Renal pelvis (tissue), 12 donors: Measurements from ENCODE around the gene THBD. TPM values are rescaled to one million over a fixed set of nuclear protein-coding genes. Genes with fewer than 3 reads are reported as not detected.

Experiments used
- DNase-seq: peaks from one replicate; pipeline ENCODE4 v3.0.0-alpha.2; 2013
- long read RNA-seq, 16 experiments: transcript quantifications; one replicate each; lab custom pipeline, GENCODE V29; 2026
- polyA plus RNA-seq, 3 donors: library from polyadenylated mRNA; unstranded; fragments of 120-200 nt; gene quantifications; one replicate each; pipeline ENCODE4 v1.2.1, GENCODE V29; 2013; ENCODE audit not compliant: insufficient read length in 3 of 3

The THBD gene, protein sequence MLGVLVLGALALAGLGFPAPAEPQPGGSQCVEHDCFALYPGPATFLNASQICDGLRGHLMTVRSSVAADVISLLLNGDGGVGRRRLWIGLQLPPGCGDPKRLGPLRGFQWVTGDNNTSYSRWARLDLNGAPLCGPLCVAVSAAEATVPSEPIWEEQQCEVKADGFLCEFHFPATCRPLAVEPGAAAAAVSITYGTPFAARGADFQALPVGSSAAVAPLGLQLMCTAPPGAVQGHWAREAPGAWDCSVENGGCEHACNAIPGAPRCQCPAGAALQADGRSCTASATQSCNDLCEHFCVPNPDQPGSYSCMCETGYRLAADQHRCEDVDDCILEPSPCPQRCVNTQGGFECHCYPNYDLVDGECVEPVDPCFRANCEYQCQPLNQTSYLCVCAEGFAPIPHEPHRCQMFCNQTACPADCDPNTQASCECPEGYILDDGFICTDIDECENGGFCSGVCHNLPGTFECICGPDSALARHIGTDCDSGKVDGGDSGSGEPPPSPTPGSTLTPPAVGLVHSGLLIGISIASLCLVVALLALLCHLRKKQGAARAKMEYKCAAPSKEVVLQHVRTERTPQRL
- polyA plus RNA-seq, result 1 to 10 TPM; 3.7 to 7.9 (median 5.5) TPM
- long read RNA-seq, donor 1, full-length matches to known transcripts, result 9 of 9 reads
- long read RNA-seq, donor 1, partial matches to known transcripts, result 0 of 9 reads
- long read RNA-seq, donor 1, other reads (novel, unspliced or antisense), result 0 of 9 reads
- long read RNA-seq, donor 2, full-length matches to known transcripts, result 12 of 12 reads
- long read RNA-seq, donor 2, partial matches to known transcripts, result 0 of 12 reads
- long read RNA-seq, donor 2, other reads (novel, unspliced or antisense), result 0 of 12 reads
- long read RNA-seq, donor 3, full-length matches to known transcripts, result 7 of 7 reads
- long read RNA-seq, donor 3, partial matches to known transcripts, result 0 of 7 reads
- long read RNA-seq, donor 3, other reads (novel, unspliced or antisense), result 0 of 7 reads
- long read RNA-seq, donor 4, full-length matches to known transcripts, result 4 of 4 reads
- long read RNA-seq, donor 4, partial matches to known transcripts, result 0 of 4 reads
- long read RNA-seq, donor 4, other reads (novel, unspliced or antisense), result 0 of 4 reads
- long read RNA-seq, donor 5, full-length matches to known transcripts, result 8 of 8 reads
- long read RNA-seq, donor 5, partial matches to known transcripts, result 0 of 8 reads
- long read RNA-seq, donor 5, other reads (novel, unspliced or antisense), result 0 of 8 reads
- long read RNA-seq, donor 6, full-length matches to known transcripts, result 1 of 1 reads
- long read RNA-seq, donor 6, partial matches to known transcripts, result 0 of 1 reads
- long read RNA-seq, donor 6, other reads (novel, unspliced or antisense), result 0 of 1 reads
- long read RNA-seq, donor 7, full-length matches to known transcripts, result 19 of 19 reads
- long read RNA-seq, donor 7, partial matches to known transcripts, result 0 of 19 reads
- long read RNA-seq, donor 7, other reads (novel, unspliced or antisense), result 0 of 19 reads
- long read RNA-seq, donor 8, full-length matches to known transcripts, result 23 of 23 reads
- long read RNA-seq, donor 8, partial matches to known transcripts, result 0 of 23 reads
- long read RNA-seq, donor 8, other reads (novel, unspliced or antisense), result 0 of 23 reads
- long read RNA-seq, donor 9, full-length matches to known transcripts, result 14 of 14 reads
- long read RNA-seq, donor 9, partial matches to known transcripts, result 0 of 14 reads
- long read RNA-seq, donor 9, other reads (novel, unspliced or antisense), result 0 of 14 reads
- long read RNA-seq, donor 10, full-length matches to known transcripts, result 8 of 8 reads
- long read RNA-seq, donor 10, partial matches to known transcripts, result 0 of 8 reads
- long read RNA-seq, donor 10, other reads (novel, unspliced or antisense), result 0 of 8 reads
- long read RNA-seq, donor 11, full-length matches to known transcripts, result 8 of 8 reads
- long read RNA-seq, donor 11, partial matches to known transcripts, result 0 of 8 reads
- long read RNA-seq, donor 11, other reads (novel, unspliced or antisense), result 0 of 8 reads
- long read RNA-seq, donor 12, full-length matches to known transcripts, result 7 of 7 reads
- long read RNA-seq, donor 12, partial matches to known transcripts, result 0 of 7 reads
- long read RNA-seq, donor 12, other reads (novel, unspliced or antisense), result 0 of 7 reads
- long read RNA-seq, donor 13, full-length matches to known transcripts, result 3 of 3 reads
- long read RNA-seq, donor 13, partial matches to known transcripts, result 0 of 3 reads
- long read RNA-seq, donor 13, other reads (novel, unspliced or antisense), result 0 of 3 reads
- long read RNA-seq, donor 14, full-length matches to known transcripts, result 21 of 21 reads
- long read RNA-seq, donor 14, partial matches to known transcripts, result 0 of 21 reads
- long read RNA-seq, donor 14, other reads (novel, unspliced or antisense), result 0 of 21 reads
- long read RNA-seq, donor 15, full-length matches to known transcripts, result 8 of 8 reads
- long read RNA-seq, donor 15, partial matches to known transcripts, result 0 of 8 reads
- long read RNA-seq, donor 15, other reads (novel, unspliced or antisense), result 0 of 8 reads
- long read RNA-seq, donor 16, full-length matches to known transcripts, result 11 of 11 reads
- long read RNA-seq, donor 16, partial matches to known transcripts, result 0 of 11 reads
- long read RNA-seq, donor 16, other reads (novel, unspliced or antisense), result 0 of 11 reads

DNA sequence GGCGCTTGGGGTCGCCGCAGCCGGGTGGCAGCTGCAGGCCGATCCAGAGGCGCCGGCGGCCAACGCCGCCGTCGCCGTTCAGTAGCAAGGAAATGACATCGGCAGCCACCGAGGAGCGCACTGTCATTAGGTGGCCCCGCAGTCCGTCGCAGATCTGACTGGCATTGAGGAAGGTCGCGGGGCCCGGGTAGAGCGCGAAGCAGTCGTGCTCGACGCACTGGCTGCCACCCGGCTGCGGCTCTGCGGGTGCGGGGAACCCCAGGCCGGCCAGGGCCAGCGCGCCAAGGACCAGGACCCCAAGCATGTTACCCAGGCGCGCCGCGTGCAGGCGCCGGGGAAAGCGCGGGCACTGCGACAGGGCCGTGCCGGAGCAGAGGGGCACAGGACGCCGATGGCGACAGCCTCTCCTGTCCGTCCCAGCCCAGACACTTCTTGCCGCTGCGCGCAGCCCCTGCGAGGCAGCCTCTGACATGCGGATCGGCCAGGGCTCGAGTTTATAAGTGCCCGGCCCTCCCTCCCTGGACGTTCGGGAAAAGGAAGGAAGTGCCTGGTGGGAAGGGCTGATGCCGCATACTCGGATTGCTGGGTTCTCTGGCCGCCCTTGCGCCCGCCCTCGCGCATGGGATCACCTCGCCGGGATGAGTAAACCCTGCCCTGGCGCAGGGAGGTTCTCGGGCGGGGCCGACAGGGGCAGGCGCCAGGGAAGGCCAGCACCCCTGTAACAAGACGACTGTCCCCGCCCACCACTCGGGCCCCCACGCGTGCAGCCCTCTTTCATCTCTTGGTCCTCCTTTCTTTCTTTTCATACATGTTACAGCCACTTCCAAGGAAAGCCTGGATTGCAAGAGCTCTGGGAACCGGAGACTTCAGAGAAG is at the start of gene THBD:
Gene THBD (minus strand): TSS at position 472 of the 875 bp plus-strand sequence. CDS start 168 bp downstream, at position 304.
- DNase-seq, result no peak

DNA sequence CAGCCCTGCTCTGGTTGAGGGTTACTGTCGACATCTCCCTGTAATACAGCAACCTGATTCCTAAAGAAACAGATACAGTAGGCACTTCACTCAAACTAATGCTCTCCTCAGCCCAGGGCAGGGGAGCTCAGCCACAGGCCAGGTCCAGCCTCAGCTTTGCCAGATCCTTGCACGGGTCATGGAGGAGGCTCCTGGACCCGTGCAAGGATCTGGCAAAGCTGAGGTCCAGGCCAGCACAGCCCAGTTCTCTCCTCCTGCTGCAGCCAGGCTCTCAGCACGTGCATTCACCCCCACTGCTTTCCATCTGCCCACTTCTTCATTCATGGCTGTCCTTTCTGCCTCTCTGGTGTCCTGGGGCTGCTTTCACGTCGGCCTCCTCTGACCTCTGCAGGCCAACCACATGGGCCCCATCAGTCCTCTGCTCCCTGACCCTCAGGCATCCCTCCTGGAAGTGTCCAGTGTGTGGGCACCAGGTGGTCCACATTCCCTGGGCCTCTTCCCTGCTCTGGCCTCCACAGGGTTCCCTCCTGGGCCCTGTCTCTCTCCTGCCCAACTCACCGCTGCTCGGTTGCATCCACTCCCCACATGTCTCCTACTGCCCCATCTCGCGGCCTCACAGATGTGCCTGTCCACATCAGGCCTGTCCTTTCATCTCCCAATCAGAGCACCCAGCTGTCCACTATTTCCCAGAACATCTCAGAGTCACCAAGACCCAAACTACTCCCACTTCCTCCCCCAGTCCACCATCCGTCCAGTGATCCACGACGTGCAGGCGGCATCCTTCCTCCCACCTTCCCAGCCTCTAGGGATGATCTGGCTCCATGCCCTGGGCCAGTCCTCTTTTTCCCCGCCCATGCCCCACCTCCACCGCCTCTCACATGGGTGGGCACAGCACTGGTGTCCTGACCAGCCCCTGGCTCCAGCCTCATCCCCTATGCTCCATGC is 48.4 kb upstream of the THBD start:
- DNase-seq, result no peak

DNA sequence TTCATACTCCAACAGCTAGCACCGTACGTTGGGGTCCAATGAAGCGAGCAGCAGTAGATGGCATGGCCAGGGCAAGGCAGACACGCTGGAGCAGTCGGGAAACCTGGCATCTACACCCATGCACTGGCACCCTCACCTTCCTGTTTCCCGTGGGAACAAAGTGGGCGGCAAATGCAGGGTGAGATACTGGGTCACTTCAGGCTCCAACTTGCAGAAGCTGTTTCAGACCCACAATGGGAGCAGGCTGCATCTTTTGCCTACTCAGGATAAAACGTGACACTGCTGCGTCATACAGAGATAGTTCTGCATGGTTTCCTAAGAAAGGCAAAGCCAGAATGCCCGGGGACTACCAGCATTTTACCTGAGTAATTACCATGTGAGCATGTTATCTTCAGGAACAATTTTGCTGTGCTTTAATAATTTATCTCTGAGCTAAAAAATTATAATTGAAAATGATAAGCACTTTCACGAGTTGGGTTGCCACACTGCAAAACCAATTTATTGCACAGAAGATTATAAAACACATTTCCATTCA is 47.6 kb upstream of the THBD start:
- no peak for DNase-seq

DNA sequence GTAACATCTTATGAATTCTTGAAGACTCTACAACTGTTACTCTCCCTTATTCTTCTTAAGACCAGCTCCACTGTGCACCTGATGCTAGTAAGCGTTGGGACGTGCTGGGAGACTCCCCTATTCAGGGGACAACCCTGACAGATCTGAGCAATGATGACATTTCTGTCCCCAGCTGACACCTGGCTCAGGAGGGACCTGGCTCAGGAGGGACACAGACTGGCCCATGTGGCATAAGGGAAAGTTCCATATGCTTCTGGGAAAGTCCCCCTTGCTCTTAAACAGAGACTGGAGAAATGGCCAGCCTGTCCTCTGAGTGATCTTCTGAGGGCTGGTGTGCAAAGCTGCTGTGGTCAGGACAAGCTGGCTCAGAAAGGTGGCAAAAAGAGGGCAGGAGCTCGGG is 46.6 kb upstream of the THBD start:
- DNase-seq, result no peak

DNA sequence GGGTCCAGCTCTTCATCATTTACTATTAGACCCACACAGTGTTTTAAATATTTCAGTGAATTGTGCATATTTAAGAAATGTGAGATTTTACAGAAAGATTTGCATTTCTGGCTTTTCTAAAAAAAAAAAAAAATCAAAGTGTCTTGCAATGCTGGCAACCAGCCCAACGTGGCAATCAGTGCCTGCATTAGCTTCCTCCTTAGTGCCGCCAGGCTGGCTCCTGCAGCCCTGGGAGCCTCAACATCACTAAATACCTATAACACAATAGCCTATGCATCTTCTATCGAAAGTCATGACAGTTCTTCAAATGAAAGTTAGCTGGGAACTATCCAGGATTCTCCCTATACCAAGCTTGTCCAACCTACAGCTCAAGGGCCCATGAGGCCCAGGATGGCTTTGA is 46.0 kb upstream of the THBD start:
- no peak for DNase-seq

DNA sequence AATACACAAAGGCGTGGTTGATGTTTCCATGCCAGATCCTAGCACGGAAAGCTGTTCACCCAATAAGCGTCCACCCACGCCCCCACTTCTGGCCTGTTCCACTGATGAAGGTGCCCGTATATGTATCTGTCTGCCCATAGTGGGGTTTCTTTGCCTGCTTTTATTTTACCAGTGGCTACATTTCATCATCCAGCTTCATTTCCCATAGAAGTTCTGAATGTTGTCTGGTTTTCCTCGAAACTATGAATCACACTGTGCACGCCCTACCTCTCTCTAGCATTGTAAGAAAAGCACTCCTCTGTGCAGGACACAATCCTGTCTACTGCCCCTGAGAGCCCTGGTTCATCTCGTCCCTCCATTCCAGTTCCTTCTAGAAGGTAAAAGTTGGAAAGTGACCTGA is 45.5 kb upstream of the THBD start:
- DNase-seq, result no peak

DNA sequence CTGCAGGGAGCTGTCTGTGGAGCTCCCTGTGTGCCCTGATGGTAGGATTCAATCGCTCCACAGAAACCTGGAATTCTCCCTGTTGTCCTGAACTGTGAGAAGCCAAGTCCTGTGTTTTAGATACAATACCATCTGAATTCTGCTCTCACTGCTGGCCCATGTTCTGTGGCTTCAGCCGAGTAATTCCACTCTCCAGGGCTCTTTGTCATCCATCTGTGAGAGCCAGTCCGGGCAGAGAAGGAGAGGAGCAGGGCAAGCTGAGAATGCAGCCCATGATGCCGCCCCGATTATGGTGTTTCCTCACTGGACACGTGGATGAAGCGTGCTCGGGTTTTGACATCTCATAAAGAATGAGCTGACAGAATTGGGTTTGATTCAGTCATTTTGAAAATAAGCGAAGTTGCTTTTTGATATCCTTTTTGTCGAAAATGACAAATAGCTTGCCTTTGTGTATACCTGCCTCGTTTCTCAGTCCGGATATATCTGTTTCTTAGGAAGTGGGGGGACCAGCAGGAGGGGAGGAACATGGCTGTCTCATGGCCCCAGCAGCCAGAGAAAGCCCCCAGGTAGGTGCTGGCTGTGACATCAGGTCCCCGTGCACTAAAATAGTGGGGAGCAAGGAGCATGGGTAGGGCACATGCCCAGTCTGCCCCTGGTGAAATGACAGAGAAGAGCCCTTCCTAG is 44.9 kb upstream of the THBD start:
- DNase-seq, result no peak

DNA sequence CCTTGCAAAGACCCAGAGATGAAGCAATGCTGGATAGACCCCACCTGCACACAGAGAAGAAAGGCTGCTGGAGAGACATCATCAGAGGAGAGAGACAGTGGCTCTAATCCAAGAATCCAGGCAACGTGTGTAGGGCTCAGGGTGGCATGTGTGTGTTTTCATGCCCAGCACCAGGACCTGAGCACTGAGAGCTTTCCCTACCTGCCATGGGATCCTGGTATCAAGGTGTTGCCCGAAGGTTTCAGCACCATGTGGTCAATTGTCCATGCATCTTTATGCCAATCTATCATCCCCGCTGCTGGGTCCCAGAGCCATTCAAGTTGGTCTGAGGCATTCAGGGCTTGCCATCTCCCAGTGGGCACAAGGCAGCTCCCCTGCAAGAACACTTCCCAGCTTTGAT is 44.1 kb upstream of the THBD start:
- no peak for DNase-seq

DNA sequence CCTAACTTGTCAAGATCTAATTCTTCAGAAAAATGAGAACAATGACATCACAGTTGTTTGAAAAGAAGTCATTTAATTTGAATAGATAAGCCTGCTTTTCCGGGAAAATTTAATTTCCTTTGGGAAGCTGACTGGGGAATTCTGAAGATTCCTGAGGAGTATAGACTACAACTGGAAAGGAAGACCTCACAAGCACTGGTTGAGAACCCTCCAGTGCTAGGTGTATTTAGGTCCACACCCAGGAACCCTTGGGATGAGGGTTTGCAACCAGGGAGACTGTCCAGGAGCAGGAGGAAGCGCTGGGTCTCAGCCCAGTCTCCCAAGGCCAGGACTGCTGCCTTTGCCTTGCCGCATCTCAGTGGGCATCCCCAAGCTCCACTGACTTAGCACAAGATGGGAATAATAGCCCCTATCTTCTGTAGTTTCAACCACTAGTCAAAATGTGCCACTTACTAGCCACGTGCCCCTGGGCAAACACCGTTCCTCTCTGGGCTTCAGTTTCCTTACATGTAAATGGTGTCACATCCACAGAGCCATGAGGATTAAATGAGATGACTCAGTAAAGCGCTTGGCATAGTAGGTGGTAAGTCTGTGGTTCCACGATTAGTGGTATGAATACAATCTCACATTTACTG is 43.5 kb upstream of the THBD start:
- DNase-seq, result no peak

DNA sequence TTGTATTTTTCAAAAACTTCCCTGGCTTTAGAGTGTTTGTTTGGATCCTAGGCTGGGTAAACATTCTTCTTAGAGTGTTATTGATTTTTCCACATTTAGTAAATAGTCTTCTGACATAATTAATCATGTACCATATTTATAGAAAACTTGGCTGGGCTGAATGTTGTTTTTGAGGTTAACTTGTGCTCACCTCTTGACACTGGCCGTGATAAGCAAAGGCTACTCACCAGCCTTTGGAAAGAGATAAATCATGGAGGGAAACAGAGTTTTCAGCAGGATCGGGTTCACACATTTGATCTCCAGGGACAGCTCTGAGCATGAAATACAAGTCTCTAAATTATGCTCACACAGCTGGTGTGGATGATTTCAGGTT is 42.9 kb upstream of the THBD start:
- DNase-seq, result no peak

DNA sequence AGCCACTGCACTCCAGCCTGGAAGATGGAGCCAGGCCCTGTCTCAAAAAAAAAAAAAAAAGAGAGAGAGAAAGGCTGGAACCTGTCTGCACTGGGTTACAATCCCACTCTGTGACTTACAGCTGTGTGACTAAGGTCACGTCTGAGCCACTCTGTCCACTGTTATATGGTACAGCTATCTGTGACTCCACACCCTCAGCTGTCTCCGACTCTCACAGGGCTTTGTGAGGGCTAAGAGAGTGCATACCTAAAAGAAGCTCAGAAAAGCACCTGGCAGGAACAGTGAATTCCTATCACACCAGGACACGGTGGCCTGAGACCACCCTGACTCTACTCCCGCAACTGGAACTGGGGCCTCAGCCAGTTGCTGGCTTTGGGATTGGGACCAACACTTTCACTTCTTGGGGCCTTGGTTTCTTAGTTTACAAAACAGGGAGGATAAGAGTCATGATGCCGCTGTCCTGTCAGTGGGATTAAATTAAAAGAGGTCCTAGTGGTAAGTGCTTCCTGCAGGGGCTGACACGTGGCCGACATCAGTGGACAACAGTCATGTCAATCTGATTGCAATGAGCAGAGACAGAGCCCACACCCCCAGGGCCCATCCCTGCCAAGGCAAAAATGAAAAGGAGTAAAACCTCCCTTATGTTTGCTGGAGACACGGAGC is 42.4 kb upstream of the THBD start:
- no peak for DNase-seq

DNA sequence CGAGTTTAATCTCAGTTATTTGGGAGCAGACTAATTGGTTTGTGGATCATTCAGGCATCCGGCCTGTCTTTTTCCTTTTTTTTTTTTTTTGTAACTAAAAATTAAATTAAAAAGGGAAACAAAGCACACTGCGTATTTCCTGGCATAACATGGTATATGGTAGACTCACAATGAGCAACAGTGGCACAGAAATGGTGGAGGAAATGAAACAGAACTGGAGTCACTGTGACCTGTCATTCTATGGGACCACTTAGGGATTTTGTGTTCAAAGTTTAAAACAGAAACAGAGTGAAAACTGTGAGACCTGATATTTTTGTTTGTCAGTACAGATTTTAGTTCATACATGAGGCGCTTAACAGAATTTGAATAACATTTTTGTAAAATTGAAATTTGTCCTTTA is 41.4 kb upstream of the THBD start:
- no peak for DNase-seq

DNA sequence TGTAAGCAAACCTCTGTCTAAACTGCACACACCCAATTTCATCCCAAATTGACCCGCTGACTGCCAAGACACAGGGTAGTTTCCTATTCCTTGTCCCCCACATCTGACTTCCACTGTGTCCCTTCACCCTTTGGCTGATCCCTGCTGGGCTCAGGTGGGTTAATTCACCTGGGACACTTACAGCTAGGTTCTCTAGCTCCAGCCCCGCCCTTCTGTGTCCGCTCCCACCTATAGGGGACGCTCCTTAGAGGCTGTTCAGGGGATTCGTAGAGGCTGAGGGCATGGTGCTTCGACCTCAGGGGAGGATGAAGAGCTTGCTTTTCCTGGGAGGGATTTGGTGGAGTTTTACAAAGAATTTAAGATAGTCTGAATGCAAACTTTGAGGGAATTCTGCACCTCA is 40.7 kb upstream of the THBD start:
- no peak for DNase-seq

DNA sequence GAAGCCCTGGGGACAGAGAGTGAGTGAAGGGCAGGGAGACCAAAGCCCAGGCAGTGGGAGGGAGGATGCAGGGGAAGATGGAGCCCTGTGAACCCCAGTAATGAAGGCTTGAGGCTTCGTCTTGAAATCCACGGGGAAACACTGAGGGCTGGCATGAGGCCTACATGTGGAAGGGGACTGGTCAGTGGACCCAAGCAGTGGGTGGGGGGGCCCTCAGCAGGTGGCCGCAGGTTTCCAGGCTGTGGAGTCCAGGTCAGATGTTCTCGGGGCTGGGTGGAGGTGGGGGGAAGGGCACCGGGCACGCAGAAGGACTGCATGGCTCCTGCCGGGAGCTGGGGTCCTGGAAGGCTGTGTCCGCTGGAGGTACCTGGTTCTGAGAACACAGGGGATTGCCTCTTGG is 39.4 kb upstream of the THBD start:
- DNase-seq, result no peak
